ENCODE measurements around the gene ABHD8.

GRCh38 chr19:17249887-17250548 lies 53.2 kb downstream of the ABHD8 start:
- TF ChIP-seq SUZ12 (IDR thresholded peaks at IDR 0.05; ENCODE audit: extremely low read depth, insufficient read depth, insufficient read length) (no peak), YY1 (IDR thresholded peaks at IDR 0.05; ENCODE audit: insufficient read depth, insufficient read length) (no peak), ZNF274 (IDR thresholded peaks at IDR 0.05; ENCODE audit: low read depth, low read length) (no peak)
